ENCODE results near the gene LCN10. TPM values are rescaled to one million over a fixed set of nuclear protein-coding genes. Genes with fewer than 3 reads are reported as not detected.
"Not testable (repeated sequence)": the region's sequence is repeated elsewhere in the genome, so short reads cannot be mapped to it uniquely, and the experiment has no call there.

The LCN10 gene
- not detected in 3 replicates for total RNA-seq
- long read RNA-seq: 0 reads

- Mint-ChIP-seq H3K27me3 (ENCODE audit: low read depth) (peaks cover 8% of the 10 kb centered on the region), H3K9me3 (ENCODE audit: low read depth) (no peaks in the 10 kb centered on the region), H3K27ac (ENCODE audit: unreplicated experiment) (no peak within 1 kb of the TSS), H3K4me3 (ENCODE audit: unreplicated experiment) (no peak within 1 kb of the TSS), H3K36me3 (ENCODE audit: low read depth) (no peaks in the 10 kb centered on the region), H3K4me1 (ENCODE audit: low read depth) (no peaks in the 10 kb centered on the region)
- DNase-seq (ENCODE audit: low spot score): no peak
- peak; percentile 72 for TF ChIP-seq CTCF (IDR thresholded peaks at IDR 0.05)
Observed at GRCh38 chr9:136742591-136743391, at the start of gene LCN10. Gene LCN10 (minus strand): TSS chr9:136742940. CDS start chr9:136742903, 37 bp downstream.

- Mint-ChIP-seq H3K27ac (ENCODE audit: unreplicated experiment) (peak overlapping the region; percentile 78), H3K9me3 (ENCODE audit: low read depth) (no peaks in the 10 kb centered on the region), H3K4me1 (ENCODE audit: low read depth) (peaks cover 28% of the 10 kb centered on the region), H3K36me3 (ENCODE audit: low read depth) (peaks cover 4% of the 10 kb centered on the region), H3K27me3 (ENCODE audit: low read depth) (no peaks in the 10 kb centered on the region), H3K4me3 (ENCODE audit: unreplicated experiment) (peak overlapping the region; percentile 80)
- DNase-seq (ENCODE audit: low spot score): peak; percentile 59
- peak; percentile 100 for TF ChIP-seq CTCF (IDR thresholded peaks at IDR 0.05)
Observed at GRCh38 chr9:136791516-136792276, 49.0 kb upstream of the LCN10 start.

GRCh38 chr9:136790640-136791515 is 48.1 kb upstream of the LCN10 start, which contains the start of gene TMEM141:
Gene TMEM141 (plus strand): TSS chr9:136791344. CDS start chr9:136791371, 27 bp downstream.
- Mint-ChIP-seq H3K4me1 (ENCODE audit: low read depth) (peaks cover 20% of the 10 kb centered on the region), H3K27ac (ENCODE audit: unreplicated experiment) (peak within 1 kb of the TSS; percentile 78), H3K4me3 (ENCODE audit: unreplicated experiment) (peak within 1 kb of the TSS; percentile 80), H3K27me3 (ENCODE audit: low read depth) (no peaks in the 10 kb centered on the region), H3K9me3 (ENCODE audit: low read depth) (no peaks in the 10 kb centered on the region), H3K36me3 (ENCODE audit: low read depth) (peaks cover 4% of the 10 kb centered on the region)
- DNase-seq (ENCODE audit: low spot score): peak; percentile 100
- no peak for TF ChIP-seq CTCF (IDR thresholded peaks at IDR 0.05)

- Mint-ChIP-seq H3K4me1 (ENCODE audit: low read depth) (peaks cover 19% of the 10 kb centered on the region), H3K27me3 (ENCODE audit: low read depth) (no peaks in the 10 kb centered on the region)
Observed at GRCh38 chr9:136789523-136789937, 46.8 kb upstream of the LCN10 start.

DNA sequence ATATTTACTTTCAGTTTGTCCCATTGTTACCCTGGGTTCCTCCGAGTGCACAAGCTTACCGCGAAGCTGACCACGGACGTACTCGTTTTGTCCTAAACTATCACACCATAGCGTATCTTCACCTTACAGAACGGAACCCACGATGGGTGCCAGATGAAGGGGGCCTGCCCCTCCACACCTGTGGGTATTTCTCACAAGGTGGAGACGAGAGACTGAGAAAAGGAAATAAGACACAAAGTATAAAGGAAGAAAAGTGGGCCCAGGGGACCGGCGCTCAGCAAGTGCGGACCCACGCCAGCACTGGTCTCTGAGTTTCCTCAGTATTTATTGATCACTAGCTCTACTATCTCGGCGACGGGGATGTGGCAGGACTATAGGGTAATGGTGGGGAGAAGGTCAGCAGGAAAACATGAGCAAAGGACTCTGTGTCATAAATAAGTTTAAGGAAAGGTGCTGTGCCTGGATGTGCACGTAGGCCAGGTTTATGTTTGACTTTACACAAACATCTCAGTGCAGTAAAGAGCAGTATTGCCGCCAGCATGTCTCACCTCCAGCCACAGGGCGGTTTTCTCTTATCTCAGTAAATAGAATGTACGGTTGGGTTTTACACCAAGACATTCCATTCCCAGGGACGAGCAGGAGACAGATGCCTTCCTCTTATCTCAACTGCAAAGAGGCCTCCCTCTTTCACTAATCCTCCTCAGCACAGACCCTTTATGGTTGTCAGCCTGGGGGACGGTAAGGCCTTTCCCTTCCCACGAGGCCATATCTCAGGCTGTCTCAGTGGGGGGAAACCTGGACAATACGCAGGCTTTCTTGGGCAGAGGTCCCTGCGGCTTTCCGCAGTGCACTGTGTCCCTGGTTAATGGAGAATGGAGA is 46.1 kb upstream of the LCN10 start:
- not testable (repeated sequence) for H3K27me3 Mint-ChIP-seq (ENCODE audit: low read depth); H3K27ac Mint-ChIP-seq (ENCODE audit: unreplicated experiment); H3K9me3 Mint-ChIP-seq (ENCODE audit: low read depth); H3K36me3 Mint-ChIP-seq (ENCODE audit: low read depth); H3K4me3 Mint-ChIP-seq (ENCODE audit: unreplicated experiment); DNase-seq (ENCODE audit: low spot score)
- H3K4me1 Mint-ChIP-seq (ENCODE audit: low read depth): peaks cover 19% of the 10 kb centered on the region

More at GRCh38 chr9:136789523-136789937, 46.8 kb upstream of the LCN10 start:
- Mint-ChIP-seq H3K4me3 (ENCODE audit: unreplicated experiment) (no peak overlapping the region), H3K36me3 (ENCODE audit: low read depth) (peaks cover 4% of the 10 kb centered on the region), H3K9me3 (ENCODE audit: low read depth) (no peaks in the 10 kb centered on the region), H3K27ac (ENCODE audit: unreplicated experiment) (peak overlapping the region; percentile 59)
- DNase-seq (ENCODE audit: low spot score): no peak
- TF ChIP-seq CTCF (IDR thresholded peaks at IDR 0.05): no peak

Data from chondrocyte (in vitro differentiated cells).